SJCRH30 (cell line): ENCODE data around the gene LMNTD2. TPM values are rescaled to one million over a fixed set of nuclear protein-coding genes. Genes with fewer than 3 reads are reported as not detected.
"Not testable (repeated sequence)": the region's sequence is repeated elsewhere in the genome, so short reads cannot be mapped to it uniquely, and the experiment has no call there.

ENCODE experiments used
- DNase-seq, 2 experiments: peaks; one replicate each; pipeline ENCODE4 v3.0.0-alpha.2; 2015 to 2020
- H3K27ac ChIP-seq: fragments of 250-450 bp; sonication (Bioruptor Pico); 2 replicates; pipeline ENCODE4 v1.5.1; 2020; ENCODE audit warnings: mild to moderate bottlenecking, moderate library complexity
- H3K27me3 ChIP-seq: fragments of 250-450 bp; sonication (Bioruptor Pico); 2 replicates; pipeline ENCODE4 v1.5.1; 2020; ENCODE audit warnings: mild to moderate bottlenecking, moderate library complexity
- H3K36me3 ChIP-seq: fragments of 250-450 bp; sonication (Bioruptor Pico); 2 replicates; pipeline ENCODE4 v1.5.1; 2020; ENCODE audit warnings: mild to moderate bottlenecking, moderate library complexity
- H3K4me1 ChIP-seq: fragments of 250-450 bp; sonication (Bioruptor Pico); 2 replicates; pipeline ENCODE4 v1.5.1; 2020; ENCODE audit warnings: mild to moderate bottlenecking, moderate library complexity
- H3K4me3 ChIP-seq: fragments of 250-450 bp; sonication (Bioruptor Pico); 2 replicates; pipeline ENCODE4 v1.5.1; 2020; ENCODE audit warnings: mild to moderate bottlenecking, moderate library complexity
- H3K9me3 ChIP-seq: fragments of 250-450 bp; sonication (Bioruptor Pico); replicated peaks from 2 replicates; pipeline ENCODE4 v1.5.1; 2020; ENCODE audit warnings: mild to moderate bottlenecking, moderate library complexity
- total RNA-seq: library from RNA; depleted of rRNA; stranded (reverse); fragments of >200 nt; shearing (Covaris generic); gene quantifications from 2 replicates; pipeline ENCODE4 v1.2.3, GENCODE V29; 2014

LMNTD2 gene
- total RNA-seq, 1 experiment from 2014 or later = 0.51 TPM

DNA sequence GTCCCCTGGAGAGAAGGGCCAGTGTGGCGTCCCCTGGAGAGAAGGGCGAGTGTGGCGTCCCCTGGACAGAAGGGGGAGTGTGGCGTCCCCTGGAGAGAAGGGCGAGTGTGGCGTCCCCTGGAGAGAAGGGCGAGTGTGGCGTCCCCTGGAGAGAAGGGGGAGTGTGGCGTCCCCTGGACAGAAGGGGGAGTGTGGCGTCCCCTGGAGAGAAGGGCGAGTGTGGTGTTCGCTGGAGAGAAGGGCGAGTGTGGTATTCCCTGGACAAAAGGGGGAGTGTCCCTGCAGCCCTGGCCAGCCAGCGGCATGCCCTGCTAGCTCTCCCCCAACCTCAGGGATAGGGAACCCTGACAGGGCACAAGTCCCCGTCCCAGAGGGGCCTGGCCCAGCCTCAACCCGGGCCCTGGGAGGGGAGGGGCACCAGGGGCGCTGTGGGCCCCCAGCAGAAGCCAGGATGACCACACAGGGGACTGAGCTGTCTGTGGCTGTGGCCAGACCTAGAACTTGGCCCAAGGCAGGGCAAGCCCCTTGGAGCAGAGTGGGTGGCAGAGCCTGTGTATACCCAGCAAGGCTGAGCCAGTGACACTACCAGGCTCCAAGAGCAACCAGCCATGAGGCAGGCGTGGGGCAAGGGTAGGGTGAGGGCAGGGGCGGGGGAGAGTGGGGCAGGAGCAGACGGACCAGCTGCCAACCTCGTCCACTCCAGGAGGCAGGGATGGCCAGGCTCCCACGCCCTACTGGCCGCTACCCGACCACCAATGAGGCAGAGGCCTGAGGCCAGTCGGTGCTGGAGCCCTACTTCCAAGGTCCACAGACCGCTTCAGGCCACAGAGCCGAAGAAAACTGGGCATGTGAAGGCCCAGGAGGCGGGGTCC, 29.3 kb downstream of the LMNTD2 start:
- no peaks in the 10 kb centered on the region for H3K27me3 ChIP-seq
- H3K36me3 ChIP-seq = peaks cover 12% of the 10 kb centered on the region
- DNase-seq = no peak
- H3K9me3 ChIP-seq = no peaks in the 10 kb centered on the region
- H3K4me3 ChIP-seq = no peak overlapping the region
- no peak overlapping the region for H3K27ac ChIP-seq
- peaks cover 17% of the 10 kb centered on the region for H3K4me1 ChIP-seq

- no peak overlapping the region for H3K4me3 ChIP-seq
- no peaks in the 10 kb centered on the region for H3K27me3 ChIP-seq
- H3K4me1 ChIP-seq = peaks cover 17% of the 10 kb centered on the region
- DNase-seq = no peak
- no peaks in the 10 kb centered on the region for H3K9me3 ChIP-seq
- H3K27ac ChIP-seq = no peak overlapping the region
- H3K36me3 ChIP-seq = peaks cover 12% of the 10 kb centered on the region
These were observed 30.7 kb downstream of the LMNTD2 start for GRCh38 chr11:529728-530411.

DNA sequence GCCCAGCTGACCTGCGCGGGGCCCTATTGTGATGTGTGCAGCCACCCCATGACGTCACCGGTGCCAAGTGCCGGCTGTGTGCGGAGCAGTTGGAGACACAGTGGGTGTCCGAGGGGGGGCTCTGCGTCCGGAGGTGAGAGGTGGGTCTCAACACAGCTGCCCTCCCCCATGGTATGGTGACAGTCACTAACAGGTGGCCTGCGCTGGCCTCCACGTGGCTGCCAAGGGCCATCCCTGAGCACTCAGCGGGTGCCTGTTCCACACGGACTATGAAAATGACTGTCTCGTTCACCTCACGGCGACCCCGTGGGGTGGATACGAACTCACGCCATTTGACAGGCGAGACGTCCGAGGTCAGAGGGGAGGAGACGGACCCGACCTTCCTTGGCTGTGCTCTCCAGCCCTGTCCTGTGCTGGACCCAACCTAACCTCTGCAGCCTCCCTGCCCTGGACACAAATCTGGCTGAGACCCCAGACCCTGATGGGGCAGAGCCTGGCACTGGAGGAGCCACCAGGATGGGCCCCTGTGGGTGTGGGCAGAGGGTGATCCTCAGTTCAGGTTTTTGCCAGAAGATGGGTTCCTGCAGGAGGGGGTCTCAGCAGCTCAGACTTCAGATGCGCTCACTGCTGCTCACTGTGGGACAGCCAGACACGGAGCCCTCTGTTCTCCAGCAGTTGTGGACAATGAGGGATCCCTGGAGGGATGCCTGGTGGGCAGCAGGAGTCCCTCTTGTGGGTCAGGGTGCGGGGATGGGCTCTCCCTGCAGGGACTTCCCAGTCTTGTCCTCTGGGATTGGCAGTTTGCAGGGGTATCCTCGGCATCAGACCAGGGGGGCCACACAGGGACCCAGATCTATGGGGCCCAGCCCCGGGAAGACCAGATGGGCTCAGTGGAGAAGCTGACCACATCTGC, 31.5 kb downstream of the LMNTD2 start:
- Histone ChIP-seq H3K36me3 (peaks cover 12% of the 10 kb centered on the region), H3K4me3 (peak overlapping the region; percentile 18), H3K9me3 (no peaks in the 10 kb centered on the region), H3K27ac (peak overlapping the region; percentile 57), H3K27me3 (no peaks in the 10 kb centered on the region), H3K4me1 (peaks cover 17% of the 10 kb centered on the region)
- DNase-seq = peak; percentile 90 to 92

- DNase-seq = peak; percentile 37 to 45
- peak overlapping the region; percentile 18 for H3K4me3 ChIP-seq
- H3K27ac ChIP-seq = peak overlapping the region; percentile 57
- no peaks in the 10 kb centered on the region for H3K9me3 ChIP-seq
- peaks cover 8% of the 10 kb centered on the region for H3K36me3 ChIP-seq
- H3K4me1 ChIP-seq = peaks cover 17% of the 10 kb centered on the region
- no peaks in the 10 kb centered on the region for H3K27me3 ChIP-seq
These were observed 32.2 kb downstream of the LMNTD2 start for GRCh38 chr11:528166-528814.

DNA sequence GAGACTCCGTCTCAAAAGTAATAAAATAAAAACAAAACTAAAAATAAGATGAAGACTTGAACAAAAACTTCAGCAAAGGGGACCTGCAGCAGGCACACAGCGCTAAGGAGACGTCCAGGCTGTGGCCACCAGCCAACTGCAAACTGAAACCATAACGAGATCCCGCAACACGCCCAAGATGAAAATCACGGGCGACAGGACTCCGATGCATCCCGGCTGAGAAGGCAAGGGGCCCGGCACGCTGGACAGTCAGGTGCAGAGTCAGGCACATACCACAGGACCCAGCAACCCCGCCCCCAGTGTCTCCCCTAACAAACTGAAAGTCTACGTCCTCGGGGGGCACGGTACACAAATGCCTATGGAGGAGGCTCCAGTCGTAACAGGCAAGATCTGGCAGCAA, 34.3 kb downstream of the LMNTD2 start:
- Histone ChIP-seq H3K4me3 (no peak overlapping the region), H3K4me1 (peaks cover 17% of the 10 kb centered on the region), H3K27me3 (no peaks in the 10 kb centered on the region), H3K27ac (no peak overlapping the region), H3K36me3 (no peaks in the 10 kb centered on the region), H3K9me3 (no peaks in the 10 kb centered on the region)
- no peak for DNase-seq

GRCh38 chr11:521177-521688, 39.3 kb downstream of the LMNTD2 start:
- no peak overlapping the region for H3K4me3 ChIP-seq
- no peak for DNase-seq
- H3K4me1 ChIP-seq = no peaks in the 10 kb centered on the region
- no peak overlapping the region for H3K27ac ChIP-seq
- 0 out of 2 replicates have a peak, but pooled peaks cover 6% of the 10 kb centered on the region for H3K9me3 ChIP-seq
- H3K36me3 ChIP-seq = no peaks in the 10 kb centered on the region
- H3K27me3 ChIP-seq = no peaks in the 10 kb centered on the region

- Histone ChIP-seq H3K27me3 (no peaks in the 10 kb centered on the region), H3K27ac (no peak overlapping the region), H3K9me3 (0 out of 2 replicates have a peak, but pooled peaks cover 8% of the 10 kb centered on the region), H3K36me3 (no peaks in the 10 kb centered on the region), H3K4me3 (no peak overlapping the region), H3K4me1 (no peaks in the 10 kb centered on the region)
- DNase-seq = no peak
These were observed 39.9 kb downstream of the LMNTD2 start for GRCh38 chr11:520428-521176.

DNA sequence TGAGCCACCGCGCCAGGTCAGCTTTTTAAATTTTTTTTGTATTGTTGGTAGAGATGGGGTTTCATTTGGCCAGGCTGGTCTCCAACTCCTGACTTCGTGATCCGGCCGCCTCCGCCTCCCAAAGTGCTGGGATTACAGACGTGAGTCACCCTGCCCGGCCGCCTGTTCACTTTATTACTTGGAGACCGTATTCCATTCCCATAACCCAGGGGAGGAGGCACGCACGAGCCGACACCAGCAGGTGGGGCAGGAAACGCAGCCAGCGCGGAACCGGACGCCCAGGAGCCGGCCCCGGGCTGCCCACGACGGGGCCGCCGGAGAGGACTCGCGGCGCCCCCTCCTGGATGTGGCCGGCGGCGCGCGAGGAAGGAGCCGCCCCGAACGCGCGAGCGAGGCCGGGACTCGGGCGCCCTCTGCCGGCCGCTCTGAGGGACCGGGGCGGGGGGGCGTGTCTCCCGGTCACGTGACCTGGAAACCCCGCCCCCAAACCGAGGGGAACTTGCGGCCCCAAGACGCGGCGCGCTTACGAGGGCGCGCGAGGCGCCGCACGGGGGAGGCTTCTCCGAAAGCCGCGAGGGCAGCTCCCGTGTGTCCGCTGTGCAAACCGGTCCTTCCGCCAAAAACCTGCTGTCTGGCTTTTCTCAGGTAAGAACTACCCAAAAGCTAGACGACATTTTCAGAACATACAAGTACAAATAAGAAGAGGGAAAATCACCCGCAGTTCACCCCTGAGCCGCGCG, 41.9 kb downstream of the LMNTD2 start:
- peak; percentile 93 to 94 for DNase-seq
- Histone ChIP-seq H3K36me3 (no peaks in the 10 kb centered on the region), H3K27ac (no peak overlapping the region), H3K27me3 (no peaks in the 10 kb centered on the region), H3K4me3 (no peak overlapping the region), H3K9me3 (0 out of 2 replicates have a peak, but pooled peaks cover 8% of the 10 kb centered on the region), H3K4me1 (no peaks in the 10 kb centered on the region)

DNA sequence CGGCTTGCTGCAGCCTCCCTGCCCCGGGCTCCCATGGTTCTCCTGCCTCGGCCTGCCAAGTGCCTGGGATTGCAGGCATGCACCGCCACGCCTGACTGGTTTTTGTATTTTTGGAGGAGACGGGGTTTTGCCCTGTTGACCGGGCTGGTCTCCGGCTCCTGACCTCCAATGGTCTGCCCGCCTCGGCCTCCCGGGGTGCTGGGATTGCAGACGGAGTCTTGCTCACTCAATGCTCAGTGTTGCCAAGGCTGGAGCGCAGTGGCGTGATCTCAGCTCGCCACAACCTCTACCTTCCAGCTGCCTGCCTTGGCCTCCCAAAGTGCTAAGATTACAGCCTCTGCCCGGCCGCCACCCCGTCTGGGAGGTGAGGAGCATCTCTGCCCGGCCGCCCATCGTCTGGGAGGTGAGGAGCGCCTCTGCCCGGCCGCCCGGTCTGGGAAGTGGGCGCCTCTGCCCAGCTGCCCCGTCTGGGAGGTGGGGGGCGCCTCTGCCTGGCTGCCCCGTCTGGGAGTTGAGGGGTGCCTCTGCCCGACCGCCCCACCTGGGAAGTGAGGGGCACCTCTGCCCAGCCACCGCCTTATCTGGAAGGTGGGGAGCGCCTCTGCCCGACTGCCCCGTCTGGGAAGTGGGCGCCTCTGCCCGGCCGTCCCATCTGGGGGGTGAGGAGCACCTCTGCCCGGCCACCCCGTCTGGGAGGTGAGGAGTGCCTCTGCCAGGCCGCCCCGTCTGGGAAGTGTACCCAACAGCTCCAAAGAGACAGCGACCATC, 43.4 kb downstream of the LMNTD2 start:
- not testable (repeated sequence) for H3K27me3 ChIP-seq, H3K4me1 ChIP-seq, H3K9me3 ChIP-seq, H3K36me3 ChIP-seq, H3K27ac ChIP-seq, DNase-seq, H3K4me3 ChIP-seq

- no peak for DNase-seq
- Histone ChIP-seq H3K27me3 (no peaks in the 10 kb centered on the region), H3K27ac (no peak overlapping the region), H3K4me3 (no peak overlapping the region), H3K9me3 (0 out of 2 replicates have a peak, but pooled peaks cover 8% of the 10 kb centered on the region), H3K4me1 (no peaks in the 10 kb centered on the region), H3K36me3 (no peaks in the 10 kb centered on the region)
These were observed 44.1 kb downstream of the LMNTD2 start for GRCh38 chr11:516400-516799.

DNA sequence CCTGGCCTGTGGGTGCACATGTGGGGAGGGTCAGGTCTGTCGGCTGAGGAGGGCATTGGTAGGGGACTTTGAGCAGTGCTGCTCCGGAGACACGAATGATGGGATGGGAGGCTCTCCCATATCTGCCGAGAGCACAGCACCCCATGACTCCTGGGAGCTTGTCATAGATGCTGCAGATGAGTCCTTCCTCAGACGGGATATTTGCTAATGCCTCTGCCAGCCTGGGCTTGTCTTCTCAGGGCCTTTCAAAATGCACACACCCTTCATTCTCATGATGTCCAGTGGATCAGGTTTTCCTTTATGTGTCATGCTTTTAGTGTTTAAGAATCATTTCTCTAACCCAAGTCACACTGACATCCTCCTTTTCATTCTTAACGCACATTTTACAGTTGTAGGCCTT, 45.4 kb downstream of the LMNTD2 start:
- H3K27ac ChIP-seq = no peak overlapping the region
- H3K27me3 ChIP-seq = no peaks in the 10 kb centered on the region
- no peak overlapping the region for H3K4me3 ChIP-seq
- H3K4me1 ChIP-seq = no peaks in the 10 kb centered on the region
- H3K9me3 ChIP-seq = 0 out of 2 replicates have a peak, but pooled peaks cover 8% of the 10 kb centered on the region
- H3K36me3 ChIP-seq = peaks cover 6% of the 10 kb centered on the region; the same call in 1 of the 2 replicates
- no peak for DNase-seq

DNA sequence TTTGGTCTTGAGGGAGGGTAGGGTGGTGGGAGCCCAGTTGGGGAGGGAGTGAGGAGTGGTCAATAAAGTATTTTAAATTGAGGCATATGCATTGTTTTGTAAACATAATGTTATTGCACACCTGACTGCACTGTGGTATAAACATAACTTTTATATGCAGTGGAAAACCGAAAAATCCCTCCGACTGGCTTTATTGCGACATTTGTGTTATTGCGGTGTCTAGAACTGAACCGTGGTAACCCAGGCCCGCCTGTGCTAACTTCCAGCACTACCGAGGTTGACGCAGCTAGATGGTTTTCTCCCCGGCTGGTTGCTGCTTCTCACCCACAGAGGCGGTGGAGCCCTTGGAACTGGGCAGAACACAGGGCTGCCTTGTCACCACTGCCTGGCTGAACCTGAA, 45.9 kb downstream of the LMNTD2 start:
- no peaks in the 10 kb centered on the region for H3K27me3 ChIP-seq
- H3K4me3 ChIP-seq = no peak overlapping the region
- no peak for DNase-seq
- H3K27ac ChIP-seq = no peak overlapping the region
- H3K36me3 ChIP-seq = peaks cover 10% of the 10 kb centered on the region; the same call in 1 of the 2 replicates
- 0 out of 2 replicates have a peak, but pooled peaks cover 8% of the 10 kb centered on the region for H3K9me3 ChIP-seq
- H3K4me1 ChIP-seq = no peaks in the 10 kb centered on the region
